Activated T-helper 17 cell treated with anti-CD3 and anti-CD28 coated beads, Interleukin-2, amount 50 U/mL, for 72 hours (primary cell): Measurements from ENCODE around the gene MAML2. TPM values are rescaled to one million over a fixed set of nuclear protein-coding genes. Genes with fewer than 3 reads are reported as not detected.

Experiments used
- ATAC-seq: fragments of 150-1000 bp; cut with Tn5 transposase; replicated peaks from 2 replicates; pipeline ENCODE4 v1.10.0; 2021; ENCODE audit warnings: mild to moderate bottlenecking, moderate library complexity
- H3K27ac Mint-ChIP-seq: one replicate; pipeline ENCODE4 v1.8.0; 2022; ENCODE audit warnings: mixed read lengths
- H3K27me3 Mint-ChIP-seq: one replicate; pipeline ENCODE4 v1.8.0; 2022; ENCODE audit warnings: mixed read lengths
- H3K36me3 Mint-ChIP-seq: one replicate; pipeline ENCODE4 v1.8.0; 2022; ENCODE audit warnings: low read depth, mild to moderate bottlenecking, mixed read lengths
- H3K4me1 Mint-ChIP-seq: one replicate; pipeline ENCODE4 v1.8.0; 2022; ENCODE audit warnings: mixed read lengths
- H3K4me3 Mint-ChIP-seq: one replicate; pipeline ENCODE4 v1.8.0; 2022; ENCODE audit warnings: mild to moderate bottlenecking, mixed read lengths
- H3K9me3 Mint-ChIP-seq: one replicate; pipeline ENCODE4 v1.8.0; 2022; ENCODE audit warnings: mixed read lengths
- total RNA-seq, 2 donors: library from RNA; stranded (reverse); gene quantifications; one replicate each; pipeline ENCODE4 v1.2.3, GENCODE V29; 2022

Gene MAML2
- total RNA-seq, 2 donors from 2014 or later = 11.2 to 17.4 TPM

DNA sequence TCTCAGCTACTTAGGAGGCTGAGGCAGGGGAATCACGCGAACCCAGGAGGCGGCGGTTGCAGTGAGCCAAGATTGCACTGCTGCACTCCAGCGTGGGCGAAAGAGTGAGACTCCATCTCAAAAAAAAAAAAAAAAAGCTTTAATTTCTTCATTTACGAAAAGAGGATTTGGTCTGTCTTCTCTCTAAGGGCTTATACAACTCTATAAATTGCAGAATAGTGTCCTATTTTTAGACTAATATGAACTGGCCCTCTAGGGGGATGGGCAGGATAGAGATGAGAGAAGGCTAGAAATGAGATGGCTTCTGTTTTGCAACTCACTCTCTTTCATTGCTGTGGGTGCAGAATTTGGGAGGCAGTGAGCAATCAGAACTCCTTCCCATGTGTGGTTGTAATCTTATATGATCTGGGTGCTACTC lies 11.3 kb downstream of the MAML2 start:
- peak overlapping the region; percentile 31 for H3K4me3 Mint-ChIP-seq
- H3K4me1 Mint-ChIP-seq = peaks cover 50% of the 10 kb centered on the region
- H3K27ac Mint-ChIP-seq = peak overlapping the region; percentile 1
- no peaks in the 10 kb centered on the region for H3K9me3 Mint-ChIP-seq
- ATAC-seq = no peak
- peaks cover 51% of the 10 kb centered on the region for H3K36me3 Mint-ChIP-seq
- H3K27me3 Mint-ChIP-seq = no peaks in the 10 kb centered on the region

DNA sequence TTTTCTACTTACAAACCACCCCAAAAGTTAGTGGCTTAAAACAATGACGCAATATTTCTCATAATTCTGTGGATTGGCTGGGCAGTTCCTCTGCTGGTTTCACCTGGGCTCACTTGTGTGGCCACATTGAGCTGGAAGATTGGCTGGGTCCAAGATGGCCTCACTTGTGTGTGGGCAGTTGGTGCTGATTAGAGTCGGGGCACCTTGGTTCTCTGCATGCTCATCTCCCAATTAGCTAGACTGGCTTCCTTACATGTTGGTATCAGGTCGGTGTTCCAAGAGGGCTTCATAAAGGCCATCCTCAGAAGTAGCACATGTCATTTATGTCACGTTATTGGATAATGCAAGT lies 12.5 kb downstream of the MAML2 start:
- Mint-ChIP-seq H3K4me3 (peak overlapping the region; percentile 73), H3K36me3 (peaks cover 51% of the 10 kb centered on the region)

DNA sequence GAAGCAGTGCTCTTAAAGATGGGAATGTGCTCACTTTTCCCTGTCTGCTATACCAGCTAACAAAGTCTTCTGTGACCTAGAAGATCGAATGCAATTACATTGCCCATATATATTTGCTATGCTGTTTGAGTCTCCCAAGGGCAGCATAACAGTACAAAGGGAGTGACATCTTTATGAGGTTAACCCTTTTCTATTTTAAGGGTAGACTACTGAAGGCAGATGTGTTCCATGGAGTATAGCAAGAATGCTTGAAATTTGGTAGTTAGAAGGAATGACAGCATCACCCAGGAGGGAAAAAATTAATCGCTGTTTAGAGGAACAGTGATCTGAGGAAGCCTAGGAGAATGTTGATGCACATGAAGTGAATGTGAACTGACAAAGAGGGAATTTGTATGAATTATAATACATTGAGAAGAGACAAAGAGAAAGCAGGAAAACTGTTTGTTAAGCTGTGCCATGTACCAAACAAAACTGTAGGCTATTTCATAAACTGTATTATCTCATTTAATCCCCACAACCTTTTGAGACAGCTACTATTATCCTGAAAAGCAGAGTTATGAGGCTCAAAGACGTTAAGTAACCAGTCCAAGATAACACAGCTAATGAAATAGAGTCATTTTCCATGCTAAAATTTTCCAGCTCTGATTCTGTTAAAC lies 13.0 kb downstream of the MAML2 start:
- no peaks in the 10 kb centered on the region for H3K9me3 Mint-ChIP-seq
- peaks cover 55% of the 10 kb centered on the region for H3K4me1 Mint-ChIP-seq
- no peak for ATAC-seq
- peaks cover 48% of the 10 kb centered on the region for H3K36me3 Mint-ChIP-seq
- H3K27ac Mint-ChIP-seq = peak overlapping the region; percentile 94
- no peaks in the 10 kb centered on the region for H3K27me3 Mint-ChIP-seq
- H3K4me3 Mint-ChIP-seq = peak overlapping the region; percentile 73

More for the DNA sequence above, 12.5 kb downstream of the MAML2 start:
- H3K9me3 Mint-ChIP-seq = no peaks in the 10 kb centered on the region
- no peak for ATAC-seq
- H3K27ac Mint-ChIP-seq = peak overlapping the region; percentile 94
- no peaks in the 10 kb centered on the region for H3K27me3 Mint-ChIP-seq
- peaks cover 53% of the 10 kb centered on the region for H3K4me1 Mint-ChIP-seq

DNA sequence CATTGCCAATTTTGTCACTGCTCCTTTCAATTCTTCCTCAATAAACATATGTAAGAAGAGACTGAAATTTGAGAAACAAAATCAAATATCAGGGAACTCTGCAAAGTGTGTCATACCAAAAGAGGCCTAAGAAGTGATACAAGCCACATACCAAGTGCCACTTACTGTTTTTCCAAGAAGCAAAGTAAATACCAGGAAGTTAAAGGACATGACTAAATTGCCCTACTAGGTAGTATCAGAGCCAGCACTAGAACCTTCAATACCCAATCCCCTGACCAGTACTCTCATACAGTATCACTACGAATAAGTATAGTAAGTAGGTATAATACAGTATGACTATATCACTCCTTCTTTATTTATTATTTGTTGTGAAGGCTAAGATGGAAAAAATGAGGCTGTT lies 13.6 kb downstream of the MAML2 start:
- H3K4me1 Mint-ChIP-seq = peaks cover 56% of the 10 kb centered on the region

DNA sequence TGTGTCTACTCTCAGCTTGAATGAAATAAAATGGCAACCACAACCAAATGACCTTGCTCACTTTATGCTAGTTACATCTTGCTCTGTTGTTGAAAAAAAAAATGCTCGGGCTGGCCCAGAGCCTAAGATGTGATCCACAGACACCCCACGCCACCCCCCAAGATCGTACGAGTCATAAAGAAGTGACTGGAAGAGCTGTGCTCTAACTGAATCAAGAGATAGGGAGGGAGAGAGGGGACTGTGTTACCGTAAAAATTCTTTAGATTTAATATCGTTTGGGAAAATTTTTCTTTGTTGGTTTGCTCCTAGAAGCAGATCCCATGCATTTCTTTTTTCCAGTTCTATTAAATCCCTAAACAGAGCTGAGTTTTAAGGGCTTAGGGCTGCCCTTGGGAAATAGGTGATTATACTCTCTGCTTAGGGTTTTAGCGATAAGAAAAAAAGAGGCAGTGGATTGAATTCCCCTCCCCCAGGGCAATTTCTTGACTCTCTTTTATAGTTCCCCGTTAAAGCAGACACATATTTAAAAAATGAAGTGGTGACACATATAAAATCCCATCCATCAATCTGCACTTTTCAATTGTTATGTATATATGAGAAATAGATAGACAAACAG lies 14.5 kb downstream of the MAML2 start:
- Mint-ChIP-seq H3K27ac (peak overlapping the region; percentile 94), H3K4me1 (peaks cover 54% of the 10 kb centered on the region), H3K27me3 (no peaks in the 10 kb centered on the region), H3K36me3 (peaks cover 52% of the 10 kb centered on the region), H3K9me3 (no peaks in the 10 kb centered on the region), H3K4me3 (no peak overlapping the region)
- ATAC-seq = no peak

More for the DNA sequence above, 13.6 kb downstream of the MAML2 start:
- ATAC-seq = peak; percentile 97
- Mint-ChIP-seq H3K27ac (peak overlapping the region; percentile 94), H3K9me3 (no peaks in the 10 kb centered on the region), H3K36me3 (peaks cover 48% of the 10 kb centered on the region), H3K4me3 (peak overlapping the region; percentile 73), H3K27me3 (no peaks in the 10 kb centered on the region)

DNA sequence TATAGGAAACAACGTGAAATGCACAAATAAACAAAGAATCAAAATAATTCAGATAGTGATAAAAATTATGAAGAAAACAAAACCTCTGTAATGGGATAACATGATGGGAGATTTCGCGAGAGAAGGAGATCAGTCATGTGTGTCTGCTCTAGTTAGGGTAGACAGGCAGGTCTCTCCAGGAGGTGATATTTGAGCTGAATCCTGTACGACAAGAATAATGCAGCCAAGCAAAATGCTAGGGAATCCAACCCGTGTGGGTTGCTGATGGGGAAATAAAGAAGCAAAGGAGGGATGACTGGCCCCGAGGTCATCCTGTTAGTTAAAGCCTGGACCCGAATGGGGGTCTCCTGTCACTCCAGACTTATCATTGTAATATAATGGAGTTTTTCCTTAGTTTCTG lies 16.0 kb downstream of the MAML2 start:
- Mint-ChIP-seq H3K27ac (no peak overlapping the region), H3K9me3 (no peaks in the 10 kb centered on the region), H3K4me3 (no peak overlapping the region), H3K27me3 (no peaks in the 10 kb centered on the region), H3K36me3 (peaks cover 68% of the 10 kb centered on the region), H3K4me1 (peaks cover 44% of the 10 kb centered on the region)
- no peak for ATAC-seq

DNA sequence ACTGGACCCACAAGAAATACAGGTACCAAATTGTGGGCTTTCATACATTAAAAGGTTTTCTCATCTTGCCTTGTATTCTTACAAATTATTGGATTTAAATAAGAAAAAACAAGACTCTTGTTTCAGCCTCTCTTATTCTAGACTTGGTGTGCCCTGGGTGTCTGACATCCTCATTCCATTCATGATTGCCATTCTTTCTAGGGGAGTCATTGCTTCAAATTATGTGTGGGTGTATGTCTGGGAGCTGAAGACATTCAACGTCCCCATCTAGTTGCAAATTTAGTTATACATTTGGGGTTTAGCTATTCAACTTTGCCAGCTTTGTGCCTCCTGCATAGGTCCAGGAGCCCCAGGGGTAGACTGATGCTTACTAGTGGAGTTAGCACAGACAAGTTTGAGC lies 18.1 kb downstream of the MAML2 start:
- no peak overlapping the region for H3K4me3 Mint-ChIP-seq
- H3K9me3 Mint-ChIP-seq = no peaks in the 10 kb centered on the region
- no peak for ATAC-seq
- peaks cover 66% of the 10 kb centered on the region for H3K36me3 Mint-ChIP-seq
- peak overlapping the region; percentile 30 for H3K27ac Mint-ChIP-seq
- H3K27me3 Mint-ChIP-seq = no peaks in the 10 kb centered on the region
- H3K4me1 Mint-ChIP-seq = peaks cover 41% of the 10 kb centered on the region

DNA sequence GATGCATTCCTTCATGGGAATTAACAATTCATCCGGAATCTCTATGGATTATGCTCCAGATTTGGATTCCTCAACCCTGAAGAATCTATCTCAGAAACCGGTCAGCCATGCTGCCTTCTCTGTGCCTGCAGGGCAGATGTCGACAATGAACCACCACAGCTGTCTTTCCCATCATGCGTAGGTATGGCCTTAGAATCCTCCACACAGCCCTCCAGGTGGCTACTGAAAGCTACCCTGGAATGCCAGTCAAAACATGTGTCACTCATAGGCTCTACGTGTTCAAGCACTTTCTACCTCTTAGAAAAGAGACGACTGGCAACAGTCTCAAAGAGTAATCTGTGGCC lies 19.4 kb downstream of the MAML2 start:
- Mint-ChIP-seq H3K4me1 (peaks cover 38% of the 10 kb centered on the region), H3K36me3 (peaks cover 54% of the 10 kb centered on the region), H3K27me3 (no peaks in the 10 kb centered on the region), H3K27ac (no peak overlapping the region), H3K9me3 (no peaks in the 10 kb centered on the region), H3K4me3 (no peak overlapping the region)
- ATAC-seq = no peak

DNA sequence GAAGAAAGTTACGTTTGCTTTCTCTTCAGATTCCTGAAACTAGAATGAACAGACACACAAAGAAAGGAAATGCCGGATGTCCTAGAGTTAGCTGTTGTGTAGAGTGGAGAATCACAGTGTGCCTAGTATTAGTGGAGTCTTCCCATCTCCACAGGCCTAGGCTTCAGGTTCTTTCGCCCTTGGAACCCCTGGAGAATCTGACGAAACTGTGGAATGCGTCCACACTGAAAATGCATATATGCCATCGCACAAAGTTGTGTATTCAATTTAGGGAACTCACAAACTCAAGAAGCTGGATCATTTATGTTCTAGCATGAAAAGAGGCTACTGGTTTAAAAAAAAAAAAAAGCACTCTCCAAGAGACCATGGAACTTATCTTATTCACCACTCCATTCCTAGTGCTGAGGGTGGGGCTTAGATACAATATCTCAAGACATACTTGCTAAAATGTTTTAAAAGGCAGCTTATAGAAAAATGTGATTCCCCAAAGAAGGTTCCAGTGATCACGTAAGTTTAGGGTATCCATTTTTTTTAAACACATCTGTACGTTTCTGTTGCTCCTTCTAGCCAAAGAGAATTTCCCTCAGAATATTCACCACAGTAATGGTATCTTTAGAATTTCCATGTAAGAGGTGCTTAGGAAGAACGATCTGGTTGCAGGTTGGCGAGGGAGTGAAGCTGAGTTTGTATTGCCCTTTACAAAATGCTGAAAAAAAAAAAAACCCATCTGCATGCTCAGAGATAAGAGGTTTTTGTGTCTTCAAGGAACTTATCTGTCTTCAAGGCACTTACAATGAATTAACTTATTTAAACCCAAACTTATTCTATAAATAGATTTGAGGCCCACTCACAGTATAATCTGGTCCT lies 20.0 kb downstream of the MAML2 start:
- H3K27ac Mint-ChIP-seq = no peak overlapping the region

DNA sequence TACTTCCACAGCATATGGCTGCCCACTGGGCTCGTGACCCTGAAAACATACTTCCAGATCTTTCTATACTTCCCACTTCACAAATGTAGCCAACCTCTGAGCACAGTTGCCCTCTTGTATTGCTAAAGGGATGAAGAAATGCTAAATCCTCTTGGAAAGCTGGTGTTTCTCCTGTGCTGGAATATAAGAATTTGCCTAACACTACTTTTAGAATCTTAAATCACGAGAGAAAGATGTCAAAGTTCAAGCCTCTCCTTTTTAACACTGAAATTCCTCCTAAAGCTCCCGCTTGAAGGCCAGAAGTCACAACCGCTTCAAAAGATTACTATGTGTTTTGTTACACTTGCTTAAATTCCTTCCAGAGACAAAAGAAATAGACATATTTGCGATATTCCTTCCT lies 21.9 kb downstream of the MAML2 start:
- H3K27me3 Mint-ChIP-seq = no peaks in the 10 kb centered on the region
- H3K36me3 Mint-ChIP-seq = peaks cover 57% of the 10 kb centered on the region
- H3K4me1 Mint-ChIP-seq = peaks cover 51% of the 10 kb centered on the region
- no peaks in the 10 kb centered on the region for H3K9me3 Mint-ChIP-seq
- no peak overlapping the region for H3K4me3 Mint-ChIP-seq
- H3K27ac Mint-ChIP-seq = no peak overlapping the region
- ATAC-seq = no peak

More for the DNA sequence above, 20.0 kb downstream of the MAML2 start:
- Mint-ChIP-seq H3K9me3 (no peaks in the 10 kb centered on the region), H3K4me3 (no peak overlapping the region), H3K27me3 (no peaks in the 10 kb centered on the region), H3K36me3 (peaks cover 54% of the 10 kb centered on the region), H3K4me1 (peaks cover 41% of the 10 kb centered on the region)
- no peak for ATAC-seq

DNA sequence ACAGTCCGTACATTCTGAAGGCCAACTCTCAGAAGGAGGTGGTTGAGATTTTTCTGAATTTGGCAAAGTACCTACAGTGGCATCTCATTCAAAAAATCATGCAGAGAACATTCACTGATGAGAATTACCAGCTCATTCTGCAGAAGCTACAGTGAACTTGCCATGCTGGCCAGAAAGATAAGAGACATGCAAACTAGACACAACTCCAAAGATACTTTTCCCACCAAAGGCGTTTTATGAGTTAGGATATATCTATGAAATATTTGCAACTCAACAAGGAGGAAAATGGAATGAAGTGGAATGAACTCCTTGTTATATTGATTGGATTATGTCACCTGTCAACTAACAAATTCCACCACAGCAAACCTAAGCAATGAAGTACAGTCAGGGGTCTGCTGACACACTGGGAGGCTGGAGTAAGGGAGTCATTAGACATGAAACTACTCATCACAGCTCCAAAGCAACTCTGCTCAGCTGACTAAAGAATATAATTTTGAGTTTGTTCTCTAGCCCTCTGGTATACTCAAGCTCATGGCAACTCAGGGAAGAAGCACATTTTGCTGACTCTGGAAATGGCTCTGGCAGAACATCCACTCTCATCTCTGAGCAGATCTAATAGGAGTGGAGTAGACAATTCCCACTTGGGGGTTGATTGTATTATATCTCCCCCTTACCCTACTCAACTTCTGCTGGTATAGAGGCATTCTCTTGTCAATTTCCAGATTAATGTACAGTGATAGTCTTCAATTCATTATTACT lies 22.9 kb downstream of the MAML2 start:
- peak; percentile 60 for ATAC-seq
- Mint-ChIP-seq H3K4me1 (peaks cover 48% of the 10 kb centered on the region), H3K36me3 (peaks cover 51% of the 10 kb centered on the region), H3K27me3 (no peaks in the 10 kb centered on the region), H3K27ac (no peak overlapping the region), H3K9me3 (no peaks in the 10 kb centered on the region), H3K4me3 (no peak overlapping the region)

DNA sequence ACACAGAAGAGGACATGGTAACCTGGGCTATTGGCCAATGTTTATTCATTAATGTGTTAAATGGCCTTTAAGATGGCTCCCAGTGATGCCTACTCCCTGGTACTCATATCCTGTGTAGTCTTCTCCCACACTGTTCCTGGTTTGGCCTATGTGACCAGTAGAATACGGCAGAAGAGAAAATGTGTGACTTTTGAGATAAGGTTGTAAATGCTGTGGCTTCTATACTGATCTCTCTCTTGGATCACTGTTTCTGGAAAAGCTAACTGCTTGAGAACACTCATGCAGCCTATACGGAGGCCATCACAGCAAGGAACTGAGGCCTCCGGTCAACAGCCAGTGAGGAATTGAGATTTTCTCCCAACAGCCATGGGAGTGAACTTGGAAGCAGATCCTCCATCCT lies 24.1 kb downstream of the MAML2 start:
- Mint-ChIP-seq H3K4me3 (peak overlapping the region; percentile 62), H3K27me3 (no peaks in the 10 kb centered on the region), H3K36me3 (peaks cover 39% of the 10 kb centered on the region), H3K27ac (peak overlapping the region; percentile 82), H3K9me3 (no peaks in the 10 kb centered on the region), H3K4me1 (peaks cover 52% of the 10 kb centered on the region)
- no peak for ATAC-seq

DNA sequence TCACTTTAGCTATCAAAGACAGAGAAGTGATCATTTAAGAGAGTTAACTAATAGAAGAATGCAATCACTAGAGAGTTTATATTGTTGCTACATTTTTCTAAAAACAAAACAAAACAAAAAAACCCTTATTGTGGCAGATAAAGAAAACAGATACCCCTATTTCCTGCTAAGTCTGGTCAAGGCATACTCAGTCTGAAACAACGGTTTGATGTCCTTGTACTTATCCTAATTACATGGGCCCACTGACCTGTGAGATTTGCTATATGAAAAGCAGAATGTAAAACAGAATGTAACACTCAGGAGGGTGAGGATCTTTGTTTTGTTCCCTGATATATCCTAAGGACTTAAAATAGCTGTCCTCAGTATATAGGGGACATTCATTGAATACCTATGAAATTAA lies 24.6 kb downstream of the MAML2 start:
- H3K4me3 Mint-ChIP-seq = peak overlapping the region; percentile 62
- H3K27ac Mint-ChIP-seq = peak overlapping the region; percentile 82

DNA sequence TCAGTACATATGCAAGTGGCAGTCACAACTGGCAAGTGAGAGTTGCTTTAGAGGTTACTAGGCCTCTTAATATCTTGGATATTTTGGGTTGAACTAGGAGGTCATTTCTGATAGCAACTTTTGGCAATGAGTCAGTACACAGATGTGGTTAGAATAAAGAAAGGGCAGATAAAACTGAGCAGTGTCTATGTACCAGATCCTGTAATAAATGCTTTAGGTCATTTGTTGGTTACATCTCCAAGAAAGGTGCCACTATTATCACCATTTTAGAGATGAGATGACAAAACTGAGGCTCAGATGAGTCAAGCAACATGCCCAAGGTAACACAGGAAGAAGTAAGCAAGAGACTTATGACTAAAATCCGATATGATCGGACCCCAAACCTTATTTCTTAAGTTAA lies 25.0 kb downstream of the MAML2 start:
- peak; percentile 80 for ATAC-seq
- Mint-ChIP-seq H3K36me3 (peaks cover 30% of the 10 kb centered on the region), H3K27me3 (no peaks in the 10 kb centered on the region), H3K4me3 (peak overlapping the region; percentile 62), H3K4me1 (peaks cover 54% of the 10 kb centered on the region), H3K27ac (peak overlapping the region; percentile 82), H3K9me3 (no peaks in the 10 kb centered on the region)

More for the DNA sequence above, 24.6 kb downstream of the MAML2 start:
- H3K27me3 Mint-ChIP-seq = no peaks in the 10 kb centered on the region
- peaks cover 53% of the 10 kb centered on the region for H3K4me1 Mint-ChIP-seq
- ATAC-seq = peak; percentile 27
- peaks cover 34% of the 10 kb centered on the region for H3K36me3 Mint-ChIP-seq
- H3K9me3 Mint-ChIP-seq = no peaks in the 10 kb centered on the region
